Thyroid gland (tissue), 4 donors: ENCODE data around the gene ARSA. TPM values are rescaled to one million over a fixed set of nuclear protein-coding genes. Genes with fewer than 3 reads are reported as not detected.
A peak's percentile ranks its signal among the peaks of the same experiment; 100 is the strongest.
"Not testable (repeated sequence)": the region's sequence is repeated elsewhere in the genome, so short reads cannot be mapped to it uniquely, and the experiment has no call there.

Source experiments
- DNase-seq, 2 donors: peaks; one replicate each; pipeline ENCODE4 v3.0.0-alpha.2; 2019
- H3K27ac ChIP-seq, 3 donors: fragments of 200-600 bp; sonication (generic); 1 replicate in 2 of 3; 2 replicates in 1 of 3; pipeline ENCODE4 v1.5.1; 2016 to 2019; ENCODE audit warnings: mild to moderate bottlenecking in 1 of 3, moderate library complexity in 1 of 3
- H3K27me3 ChIP-seq: fragments of 200-600 bp; sonication (generic); one replicate; pipeline ENCODE4 v1.5.1; 2019
- H3K36me3 ChIP-seq, 2 donors: fragments of 200-600 bp; sonication (generic); one replicate each; pipeline ENCODE4 v1.5.1; 2016 to 2019
- H3K4me1 ChIP-seq, 2 donors: fragments of 200-600 bp; sonication (generic); one replicate each; pipeline ENCODE4 v1.5.1; 2017 to 2019
- H3K4me3 ChIP-seq, 3 donors: fragments of 200-600 bp; sonication (generic); replicated peaks in 1 of 3; 1 replicate in 2 of 3; 2 replicates in 1 of 3; pipeline ENCODE4 v1.5.1; 2016; ENCODE audit warnings: mild to moderate bottlenecking in 1 of 3
- H3K9me3 ChIP-seq: fragments of 200-600 bp; sonication (generic); one replicate; pipeline ENCODE4 v1.5.1; 2017
- POLR2A ChIP-seq, 2 donors: fragments of 450-650 bp; IDR thresholded peaks; one replicate each; pipeline ENCODE4 v1.6.1; 2017; ENCODE audit warnings: antibody characterized with exemption in 2 of 2, mild to moderate bottlenecking in 2 of 2, moderate library complexity in 1 of 2
- WGBS, 2 donors: methylation state at CpG; one replicate each; pipeline ENCODE4 v1.1.5; 2017; 5-methylcytosine and 5-hydroxymethylcytosine counted together
- intact Hi-C: fragments of 100-400 bp; cut with DNase I; formaldehyde crosslinking; loops from one replicate; pipeline ENCODE4 v1.15.1; 2023
- total RNA-seq, 4 donors: library from RNA; depleted of rRNA; stranded (reverse); fragments of >200 nt; gene quantifications; one replicate each; pipeline ENCODE4 v1.2.3, GENCODE V29; 2016
- TF ChIP-seq, protein P1 (sequence below), 6 experiments: fragments of 200-600 bp in 3 of 6; fragments of 450-650 bp in 3 of 6; sonication (generic) in 3 of 6; IDR thresholded peaks; one replicate each; pipeline ENCODE4 v1.5.1; 2016 to 2019; ENCODE audit warnings: antibody characterized with exemption in 6 of 6, mild to moderate bottlenecking in 2 of 6, inconsistent platforms in 1 of 6, moderate library complexity in 1 of 6

ARSA gene
- total RNA-seq, 4 donors from 2014 or later: 30.9 to 73.5 (median 61.2) TPM

DNA sequence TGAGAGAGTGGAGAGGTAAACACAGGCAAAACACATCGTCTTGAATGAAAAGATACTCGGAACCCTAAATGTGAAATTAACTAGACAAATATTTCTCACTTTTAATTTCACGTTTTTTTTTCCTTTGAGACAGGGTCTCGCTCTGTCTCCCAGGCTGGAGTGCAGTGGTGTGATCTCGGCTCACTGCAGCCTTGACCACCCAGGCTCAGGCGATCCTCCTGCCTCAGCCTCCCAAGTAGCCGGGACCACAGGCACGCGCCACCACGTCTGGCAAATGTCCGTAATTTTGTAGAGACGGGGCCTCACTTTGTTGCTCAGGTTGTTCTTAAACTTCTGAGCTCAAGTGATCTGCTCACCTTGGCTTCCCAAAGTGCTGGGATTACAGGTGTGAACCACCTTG lies 37.3 kb upstream of the ARSA start:
- Histone ChIP-seq H3K4me1 (no peaks in the 10 kb centered on the region), H3K27ac (no peak overlapping the region), H3K9me3 (no peaks in the 10 kb centered on the region), H3K36me3 (no peaks in the 10 kb centered on the region), H3K4me3 (no peak overlapping the region), H3K27me3 (no peaks in the 10 kb centered on the region)
- TF ChIP-seq, protein P1, sequence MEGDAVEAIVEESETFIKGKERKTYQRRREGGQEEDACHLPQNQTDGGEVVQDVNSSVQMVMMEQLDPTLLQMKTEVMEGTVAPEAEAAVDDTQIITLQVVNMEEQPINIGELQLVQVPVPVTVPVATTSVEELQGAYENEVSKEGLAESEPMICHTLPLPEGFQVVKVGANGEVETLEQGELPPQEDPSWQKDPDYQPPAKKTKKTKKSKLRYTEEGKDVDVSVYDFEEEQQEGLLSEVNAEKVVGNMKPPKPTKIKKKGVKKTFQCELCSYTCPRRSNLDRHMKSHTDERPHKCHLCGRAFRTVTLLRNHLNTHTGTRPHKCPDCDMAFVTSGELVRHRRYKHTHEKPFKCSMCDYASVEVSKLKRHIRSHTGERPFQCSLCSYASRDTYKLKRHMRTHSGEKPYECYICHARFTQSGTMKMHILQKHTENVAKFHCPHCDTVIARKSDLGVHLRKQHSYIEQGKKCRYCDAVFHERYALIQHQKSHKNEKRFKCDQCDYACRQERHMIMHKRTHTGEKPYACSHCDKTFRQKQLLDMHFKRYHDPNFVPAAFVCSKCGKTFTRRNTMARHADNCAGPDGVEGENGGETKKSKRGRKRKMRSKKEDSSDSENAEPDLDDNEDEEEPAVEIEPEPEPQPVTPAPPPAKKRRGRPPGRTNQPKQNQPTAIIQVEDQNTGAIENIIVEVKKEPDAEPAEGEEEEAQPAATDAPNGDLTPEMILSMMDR (IDR thresholded peaks at IDR 0.05): no peak
- no peak for TF ChIP-seq POLR2A (IDR thresholded peaks at IDR 0.05)
- DNase-seq: no peak
- intact Hi-C loops: no loop called here
- WGBS, 2 donors: 90 to 93% methylated on average over 12 of the region's 12 CpGs

DNA sequence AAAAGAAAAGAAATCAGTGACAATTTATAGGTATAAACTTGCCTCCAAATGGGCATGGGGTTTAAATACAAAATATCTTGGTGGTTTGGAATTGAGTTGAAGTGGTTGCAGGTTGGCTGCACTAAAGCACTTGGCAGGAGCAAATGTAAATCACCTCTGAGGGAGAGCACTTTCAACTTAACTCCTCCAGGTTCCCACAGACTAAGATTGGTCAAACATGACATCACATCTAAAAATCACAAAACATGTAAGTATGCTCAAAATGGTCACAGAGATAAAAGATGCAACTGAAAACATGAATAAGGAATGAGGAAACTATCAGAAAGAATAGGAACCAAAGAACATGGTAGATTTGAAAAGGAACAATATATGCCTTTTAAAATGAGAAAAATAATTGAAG lies 32.4 kb upstream of the ARSA start:
- H3K36me3 ChIP-seq: no peaks in the 10 kb centered on the region
- TF ChIP-seq, protein P1 (IDR thresholded peaks at IDR 0.05): no peak
- no peak for TF ChIP-seq POLR2A (IDR thresholded peaks at IDR 0.05)
- no peaks in the 10 kb centered on the region for H3K9me3 ChIP-seq
- H3K4me3 ChIP-seq: no peak overlapping the region
- intact Hi-C loops: no loop called here
- H3K4me1 ChIP-seq: peaks cover 0 to 27% of the 10 kb centered on the region in 2 donors
- no peaks in the 10 kb centered on the region for H3K27me3 ChIP-seq
- H3K27ac ChIP-seq: no peak overlapping the region
- DNase-seq: no peak

DNA sequence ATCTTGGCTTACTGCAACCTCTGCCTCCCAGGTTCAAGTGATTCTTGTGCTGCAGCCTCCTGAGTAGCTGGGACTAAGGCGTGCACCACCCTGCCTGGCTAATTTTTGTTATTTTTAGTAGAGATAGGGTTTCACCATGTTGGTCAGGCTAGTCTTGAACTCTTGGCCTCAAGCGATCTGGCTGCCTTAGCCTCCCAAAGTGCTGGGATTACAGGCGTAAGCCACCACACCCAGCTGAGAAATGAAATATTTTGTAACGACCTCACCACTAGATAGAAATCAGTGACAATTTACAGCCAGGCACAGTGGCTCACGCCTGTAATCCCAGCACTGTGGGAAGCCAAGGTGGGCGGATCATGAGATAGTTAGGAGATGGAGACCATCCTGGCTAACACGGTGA lies 31.8 kb upstream of the ARSA start:
- WGBS, 2 donors: 94 to 96% methylated on average over 7 of the region's 7 CpGs
- H3K4me3 ChIP-seq, DNase-seq, H3K36me3 ChIP-seq, H3K27me3 ChIP-seq, intact Hi-C loops, H3K27ac ChIP-seq, H3K9me3 ChIP-seq: not testable (repeated sequence)
- peaks cover 0 to 30% of the 10 kb centered on the region in 2 donors for H3K4me1 ChIP-seq

DNA sequence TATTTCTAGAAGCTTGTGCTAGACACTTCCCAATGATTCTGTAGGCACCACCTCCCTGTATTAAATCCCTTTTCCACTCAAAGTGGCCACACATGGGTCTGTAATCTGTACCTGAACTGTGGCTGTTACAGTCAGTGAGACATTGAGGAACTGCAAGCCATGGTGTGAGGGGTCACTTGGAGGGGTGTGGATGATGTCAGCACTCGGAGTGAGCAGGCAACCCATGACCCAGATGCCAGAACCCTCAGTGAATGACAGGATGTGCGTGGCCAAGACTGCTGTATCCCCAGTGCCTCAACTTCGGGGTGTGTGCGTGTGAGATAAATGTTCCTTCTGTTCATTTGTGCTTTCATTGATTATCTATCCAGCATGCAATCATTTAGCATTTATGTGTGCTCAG lies 30.0 kb upstream of the ARSA start:
- peaks cover 0 to 30% of the 10 kb centered on the region in 2 donors for H3K4me1 ChIP-seq
- H3K36me3 ChIP-seq: no peaks in the 10 kb centered on the region
- H3K27ac ChIP-seq: peak overlapping the region in 1 of 3 donors; percentile 65
- no peak overlapping the region for H3K4me3 ChIP-seq
- no peaks in the 10 kb centered on the region for H3K27me3 ChIP-seq
- WGBS, 2 donors: 76 to 85% methylated on average over 4 of the region's 4 CpGs
- TF ChIP-seq POLR2A (IDR thresholded peaks at IDR 0.05): no peak
- TF ChIP-seq, protein P1 (IDR thresholded peaks at IDR 0.05): no peak
- intact Hi-C loops: no loop called here
- no peak for DNase-seq
- no peaks in the 10 kb centered on the region for H3K9me3 ChIP-seq

DNA sequence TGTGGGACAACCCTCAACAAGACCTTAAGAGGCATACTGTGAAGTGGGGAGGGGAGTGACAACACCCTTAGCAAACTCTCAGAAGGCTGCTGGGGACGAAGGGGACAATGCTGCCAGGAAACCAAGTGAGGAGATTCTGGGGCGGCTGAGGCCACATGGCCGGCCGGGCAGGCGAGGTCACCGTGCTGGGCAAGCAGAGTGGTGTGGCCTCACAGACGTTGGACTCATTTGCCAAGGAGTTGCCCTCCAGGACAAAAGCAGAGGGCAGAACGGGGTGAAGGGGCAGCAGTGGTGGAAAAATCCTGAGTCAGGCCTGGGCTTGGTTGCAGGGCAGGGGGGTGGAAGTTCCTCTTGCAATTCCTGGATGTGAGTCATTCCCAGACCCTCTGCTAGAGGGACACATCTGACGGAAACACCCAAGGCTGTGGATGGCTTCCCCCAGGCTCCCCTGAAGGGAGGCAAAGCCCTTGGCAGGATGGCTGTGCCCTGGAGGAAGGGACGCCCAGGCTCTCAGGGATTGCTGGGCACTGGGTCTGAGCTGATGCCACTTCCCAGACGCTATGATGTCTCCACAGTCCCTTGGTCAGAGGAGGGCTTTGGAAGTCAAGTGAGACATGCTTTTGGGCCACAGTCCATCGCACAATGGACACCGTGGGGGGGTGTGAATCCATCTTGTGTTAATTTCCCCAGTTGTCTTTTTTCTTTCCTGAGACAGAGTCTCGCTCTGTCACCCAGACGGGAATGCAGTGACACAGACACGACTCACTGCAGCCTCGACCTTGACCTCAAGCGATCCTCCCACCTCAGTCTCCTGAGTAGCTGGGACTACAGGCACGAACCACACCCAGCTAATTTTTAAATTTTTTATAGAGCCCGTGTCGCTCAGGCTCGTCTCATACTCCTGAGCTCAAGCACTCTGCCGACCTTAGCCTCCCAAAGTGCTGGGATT lies 28.4 kb upstream of the ARSA start:
- no peak for TF ChIP-seq POLR2A (IDR thresholded peaks at IDR 0.05)
- TF ChIP-seq, protein P1 (IDR thresholded peaks at IDR 0.05): no peak
- peak; percentile 13 to 20 for DNase-seq
- no peaks in the 10 kb centered on the region for H3K9me3 ChIP-seq
- 41 to 49% methylated on average over 23 of the region's 23 CpGs for WGBS, 2 donors
- no peaks in the 10 kb centered on the region for H3K36me3 ChIP-seq
- peak overlapping the region in 2 of 3 donors; percentile 40 to 65 for H3K27ac ChIP-seq
- peaks cover 0 to 30% of the 10 kb centered on the region in 2 donors for H3K4me1 ChIP-seq
- H3K4me3 ChIP-seq: no peak overlapping the region
- intact Hi-C loops: no loop called here
- no peaks in the 10 kb centered on the region for H3K27me3 ChIP-seq

DNA sequence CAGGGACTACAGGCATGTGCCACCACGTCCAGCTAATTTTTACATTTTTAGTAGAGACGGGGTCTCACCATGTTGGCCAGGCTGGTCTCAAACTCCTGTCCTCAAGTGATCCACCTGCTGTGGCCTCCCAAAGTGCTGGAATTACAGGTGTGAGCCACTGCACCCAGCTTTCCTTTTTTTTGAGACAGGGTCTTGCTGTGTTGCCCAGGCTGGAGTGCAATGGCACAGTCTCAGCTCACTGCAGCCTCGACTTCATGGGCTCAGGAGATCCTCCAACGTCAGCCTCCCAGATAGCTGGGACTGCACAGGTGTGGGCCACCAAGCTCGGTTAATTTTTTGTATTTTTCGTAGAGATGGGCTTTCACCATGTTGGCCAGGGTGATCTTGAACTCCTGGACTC lies 26.7 kb upstream of the ARSA start:
- H3K27me3 ChIP-seq, intact Hi-C loops: not testable (repeated sequence)
- 91% methylated on average over 6 of the region's 6 CpGs for WGBS, 2 donors

More for the DNA sequence above, 26.7 kb upstream of the ARSA start:
- not testable (repeated sequence) for H3K36me3 ChIP-seq, H3K27ac ChIP-seq, H3K4me3 ChIP-seq, H3K9me3 ChIP-seq, DNase-seq
- H3K4me1 ChIP-seq: peaks cover 0 to 30% of the 10 kb centered on the region in 2 donors
